DMS 273 (cell line): ENCODE results near the gene KRT222.

Experiments used
- DNase-seq: peaks from one replicate; lab custom pipeline; 2025; ENCODE audit not compliant: unreplicated experiment; lab: John Stamatoyannopoulos, UW

Gene KRT222

GRCh38 chr17:40664582-40665333 lies at the start of gene KRT222:
Gene KRT222 (minus strand): TSS chr17:40665177. CDS start chr17:40665099, 78 bp downstream.
- no peak for DNase-seq

DNA sequence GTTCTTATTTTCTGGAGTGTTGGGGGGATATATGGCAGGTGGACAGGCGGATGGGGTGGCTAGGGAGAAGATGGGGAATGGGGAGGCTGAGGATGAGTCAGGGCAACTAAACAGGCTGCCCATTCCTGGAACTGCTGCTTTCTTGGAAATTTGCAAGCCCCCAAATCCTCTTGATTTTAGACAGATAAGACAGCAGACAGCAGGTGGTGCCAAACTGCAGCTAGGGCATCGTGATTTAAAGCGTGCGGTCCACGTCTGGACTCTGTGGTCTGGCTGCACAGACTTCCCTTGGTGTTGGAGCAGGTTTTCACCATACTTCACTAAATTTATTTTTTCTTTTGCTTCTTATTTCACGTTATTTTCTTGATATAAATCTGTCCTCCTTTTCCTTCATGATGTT lies 49.5 kb upstream of the KRT222 start:
- DNase-seq: no peak

DNA sequence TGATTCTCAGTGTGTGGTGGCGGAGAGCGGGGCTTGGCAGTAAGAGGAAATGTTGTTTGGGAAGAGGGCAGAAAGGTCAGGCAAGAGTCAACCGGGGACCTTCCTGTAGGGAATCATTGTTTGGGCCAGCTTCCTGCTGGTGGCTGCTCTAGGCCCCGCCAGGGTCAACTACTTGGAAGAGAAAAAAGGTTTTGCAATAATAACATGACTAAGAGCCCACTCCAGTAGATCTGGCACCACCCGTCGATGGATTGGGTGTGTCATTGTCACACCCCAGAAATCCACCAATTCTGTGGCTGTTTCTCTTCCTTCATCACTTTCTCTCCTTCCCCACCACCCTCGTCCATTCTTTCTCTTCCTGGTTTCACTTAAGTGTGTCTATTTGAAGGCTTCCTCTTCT lies 42.8 kb upstream of the KRT222 start:
- no peak for DNase-seq

DNA sequence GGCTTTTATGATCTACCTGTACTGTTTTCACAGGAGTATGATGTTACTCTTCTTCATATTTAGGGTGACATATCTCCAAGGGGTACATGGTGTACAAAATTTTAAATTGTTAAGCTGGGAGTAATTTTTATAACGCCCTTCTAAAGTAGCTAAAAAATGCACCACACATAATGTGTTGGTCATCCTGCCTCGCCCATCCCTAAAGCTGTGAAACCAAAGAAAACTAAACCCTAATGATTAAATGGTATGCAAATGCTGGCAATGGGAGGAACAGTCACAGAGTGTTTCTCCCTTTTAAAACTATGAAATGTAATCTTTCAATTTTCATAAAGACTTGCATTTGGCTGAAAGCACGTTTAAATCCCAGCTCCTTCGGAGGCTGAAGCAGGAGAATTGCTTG lies 40.6 kb upstream of the KRT222 start:
- no peak for DNase-seq

- no peak for DNase-seq
Observed at GRCh38 chr17:40703652-40704051, 38.7 kb upstream of the KRT222 start, which contains the start of gene KRT24. Gene KRT24 (minus strand): TSS chr17:40703752. CDS start chr17:40703693, 59 bp downstream.

DNA sequence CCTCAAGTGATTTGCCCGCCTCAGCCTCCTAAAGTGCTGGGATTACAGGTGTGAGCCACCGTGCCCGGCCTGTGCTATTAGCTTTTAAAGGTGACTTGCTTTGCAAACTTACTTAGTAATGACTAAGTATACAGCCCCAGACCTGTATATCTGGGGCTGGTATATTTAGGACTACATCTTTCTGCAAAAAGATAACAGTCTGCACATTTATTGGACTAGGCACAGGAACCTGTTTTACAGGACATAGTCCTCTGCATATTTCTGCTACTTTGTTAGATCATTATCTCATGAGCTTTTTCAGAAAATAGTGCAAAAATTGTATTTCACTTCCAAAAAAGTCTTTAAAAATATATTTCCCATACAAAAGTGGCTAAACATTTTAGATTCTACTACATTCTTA lies 37.3 kb upstream of the KRT222 start:
- no peak for DNase-seq

- no peak for DNase-seq
Observed at GRCh38 chr17:40699853-40700252, 34.9 kb upstream of the KRT222 start.

DNA sequence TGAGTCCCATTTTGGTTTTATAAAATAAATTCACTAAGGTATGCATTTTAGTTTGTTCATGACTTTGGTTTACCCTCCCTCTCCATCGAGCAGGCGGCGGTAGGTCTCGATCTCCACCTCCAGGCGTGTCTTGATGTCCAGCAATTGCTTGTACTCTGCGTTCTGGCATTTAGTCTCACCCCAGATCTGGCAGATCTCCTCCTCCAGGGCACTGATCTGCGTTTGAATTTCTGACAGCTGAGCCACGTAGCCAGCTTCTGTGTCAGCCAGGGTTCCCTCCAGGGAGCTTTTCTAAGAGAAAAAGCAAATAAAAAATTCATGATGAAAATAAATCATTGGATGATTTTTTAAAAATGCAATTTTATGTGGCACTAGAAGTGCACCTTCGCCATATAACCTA lies 34.4 kb upstream of the KRT222 start:
- no peak for DNase-seq

GRCh38 chr17:40697297-40697696 lies 32.3 kb upstream of the KRT222 start:
- no peak for DNase-seq

GRCh38 chr17:40696651-40697072 lies 31.7 kb upstream of the KRT222 start:
- no peak for DNase-seq

- no peak for DNase-seq
Observed at GRCh38 chr17:40695874-40696472, 31.0 kb upstream of the KRT222 start.

- DNase-seq: no peak
Observed at GRCh38 chr17:40694584-40694983, 29.6 kb upstream of the KRT222 start.

- no peak for DNase-seq
Observed at GRCh38 chr17:40687106-40687505, 22.1 kb upstream of the KRT222 start.

DNA sequence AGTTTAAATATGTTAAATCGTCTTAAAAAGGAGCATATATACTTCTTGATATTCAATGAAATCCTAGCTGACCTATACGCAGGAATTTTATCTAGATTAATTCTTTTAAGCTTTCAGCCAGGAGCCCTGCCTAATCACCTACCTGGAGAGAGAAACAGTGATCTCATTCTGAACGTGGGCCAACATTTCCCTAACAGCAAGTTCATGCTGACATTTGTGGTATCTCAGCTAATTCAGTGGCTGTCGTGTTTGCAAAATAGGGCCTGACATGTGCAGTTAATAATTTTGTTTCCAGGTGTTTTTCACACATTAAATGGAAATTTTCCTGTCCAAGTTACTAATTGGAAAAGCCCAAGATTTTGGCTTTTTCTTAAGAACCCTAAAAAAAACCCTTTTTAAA lies 21.2 kb upstream of the KRT222 start:
- no peak for DNase-seq

GRCh38 chr17:40680998-40681397 lies 16.0 kb upstream of the KRT222 start:
- no peak for DNase-seq

DNA sequence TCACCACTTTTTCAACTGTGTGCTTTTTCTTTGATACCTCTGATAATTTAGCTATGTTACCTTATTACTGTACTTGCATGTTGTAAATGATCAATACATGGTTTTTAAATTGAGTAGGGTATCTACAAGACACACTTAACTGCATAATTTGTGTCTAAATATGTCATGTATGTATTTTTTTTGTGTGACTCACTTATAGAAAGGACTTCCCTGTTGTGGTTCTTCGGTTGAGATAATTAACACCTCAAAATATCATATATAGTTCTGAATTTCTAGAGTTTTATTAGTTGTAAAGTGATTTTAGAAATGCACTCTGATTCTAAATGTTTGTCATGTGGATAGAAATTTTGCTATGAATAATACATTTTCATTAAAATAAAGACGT lies 14.5 kb upstream of the KRT222 start:
- DNase-seq: no peak

GRCh38 chr17:40678902-40679522 lies 14.0 kb upstream of the KRT222 start:
- DNase-seq: no peak

- DNase-seq: no peak
Observed at GRCh38 chr17:40675905-40676304, 10.9 kb upstream of the KRT222 start.

GRCh38 chr17:40672654-40673053 lies 7.7 kb upstream of the KRT222 start:
- no peak for DNase-seq

- DNase-seq: no peak
Observed at GRCh38 chr17:40671282-40671681, 6.3 kb upstream of the KRT222 start.

- no peak for DNase-seq
Observed at GRCh38 chr17:40666331-40666730, 1.4 kb upstream of the KRT222 start.

GRCh38 chr17:40663252-40663651 lies 1.7 kb downstream of the KRT222 start:
- no peak for DNase-seq
